Hematopoietic multipotent progenitor cell treated with erythropoietin and hydrocortisone succinate and interleukin-3 and kit ligand, for 6 days (in vitro differentiated cells): Measurements from ENCODE around the gene IL1RL1.
"Not testable (repeated sequence)": the region's sequence is repeated elsewhere in the genome, so short reads cannot be mapped to it uniquely, and the experiment has no call there.

ENCODE experiments used
- DNase-seq: peaks from one replicate; pipeline ENCODE4 v3.0.0-alpha.2; 2015

The IL1RL1 gene

DNA sequence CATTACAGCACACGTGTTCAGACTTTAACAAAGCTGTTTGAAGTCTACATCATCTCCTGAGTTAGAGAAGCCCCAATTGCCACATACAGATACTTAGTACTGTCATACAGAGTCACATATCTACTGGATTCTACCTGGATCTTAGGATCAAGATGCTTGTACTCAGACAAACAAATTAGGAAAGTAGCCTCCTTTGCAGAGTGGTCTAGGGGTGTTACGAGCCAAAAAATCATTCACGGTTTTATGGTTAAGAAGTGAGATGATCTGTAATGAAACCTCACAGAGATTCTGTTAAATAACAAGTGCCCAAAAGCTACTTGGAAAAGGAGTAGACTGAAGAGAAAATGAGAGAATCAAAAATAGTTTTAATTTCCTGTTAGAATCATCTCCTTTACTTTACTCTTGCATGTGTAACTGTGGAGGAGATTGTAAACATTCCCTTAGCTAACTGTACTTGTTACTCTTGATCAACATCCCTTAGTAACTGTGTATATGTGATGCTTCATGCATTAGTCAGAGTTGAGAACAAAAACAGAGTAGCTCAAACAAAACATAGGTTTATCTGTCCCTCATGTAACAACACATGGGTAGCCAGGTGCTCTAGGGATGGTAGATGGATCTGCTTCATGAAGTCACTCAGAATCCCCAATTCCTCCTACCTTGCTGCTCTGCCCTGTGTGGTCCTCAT is 16.4 kb upstream of the IL1RL1 start:
- DNase-seq, result no peak

DNA sequence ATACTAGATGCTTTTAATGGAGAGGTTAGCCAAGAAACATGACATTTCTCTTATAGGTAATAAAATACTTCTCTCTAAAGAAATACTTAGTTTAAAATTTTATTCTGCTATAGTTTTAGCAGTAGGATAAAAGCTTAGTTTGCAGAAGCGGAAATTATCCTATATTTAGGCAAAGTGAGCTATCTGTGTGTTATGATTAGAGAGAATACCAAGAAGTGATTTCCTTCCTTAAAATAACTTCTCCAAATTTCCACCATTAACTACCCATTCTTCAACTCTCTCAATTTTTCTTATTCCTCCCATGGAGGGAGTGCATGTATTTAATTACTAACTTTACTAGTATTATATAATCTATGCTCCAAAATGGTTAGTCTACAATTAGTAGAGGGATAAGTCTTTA is 15.8 kb upstream of the IL1RL1 start:
- no peak for DNase-seq

DNA sequence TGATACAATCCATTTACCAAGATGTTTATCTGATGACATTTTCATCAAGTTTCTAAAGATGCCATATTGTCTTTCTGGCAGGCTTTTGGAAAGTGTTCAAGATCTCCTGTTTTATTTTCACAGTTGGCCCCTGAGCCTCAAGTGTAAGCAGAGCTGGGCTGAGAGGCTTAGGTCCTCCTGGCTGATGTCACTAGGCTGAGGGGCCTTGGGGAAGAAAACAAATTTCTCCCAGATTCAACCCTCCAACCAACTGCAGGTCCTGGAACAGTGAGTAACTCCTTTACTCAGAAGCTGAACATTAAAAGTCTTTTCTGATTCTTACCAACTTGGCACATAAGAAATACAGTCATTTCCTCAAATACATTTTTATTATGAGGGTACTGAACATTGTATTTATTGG is 14.9 kb upstream of the IL1RL1 start:
- no peak for DNase-seq

DNA sequence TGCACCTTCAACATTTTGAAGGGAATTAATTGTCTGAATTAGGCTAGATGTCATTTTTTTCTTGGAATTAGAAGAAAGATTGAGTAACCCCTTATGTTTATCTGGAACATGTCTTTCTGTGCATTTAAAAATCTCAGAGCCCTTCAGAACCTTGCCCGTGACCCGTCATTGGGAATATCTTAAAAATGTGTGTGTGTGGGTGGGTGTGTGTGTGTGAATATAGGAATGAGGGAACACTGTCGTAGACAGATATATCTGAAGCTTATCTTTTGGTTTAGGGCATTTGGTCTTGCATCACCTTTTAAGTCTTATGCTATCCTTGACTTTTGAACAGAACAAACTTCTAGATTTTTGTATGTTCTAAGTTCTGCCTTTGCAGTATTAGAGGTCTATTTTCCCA is 13.5 kb upstream of the IL1RL1 start:
- DNase-seq, result no peak

DNA sequence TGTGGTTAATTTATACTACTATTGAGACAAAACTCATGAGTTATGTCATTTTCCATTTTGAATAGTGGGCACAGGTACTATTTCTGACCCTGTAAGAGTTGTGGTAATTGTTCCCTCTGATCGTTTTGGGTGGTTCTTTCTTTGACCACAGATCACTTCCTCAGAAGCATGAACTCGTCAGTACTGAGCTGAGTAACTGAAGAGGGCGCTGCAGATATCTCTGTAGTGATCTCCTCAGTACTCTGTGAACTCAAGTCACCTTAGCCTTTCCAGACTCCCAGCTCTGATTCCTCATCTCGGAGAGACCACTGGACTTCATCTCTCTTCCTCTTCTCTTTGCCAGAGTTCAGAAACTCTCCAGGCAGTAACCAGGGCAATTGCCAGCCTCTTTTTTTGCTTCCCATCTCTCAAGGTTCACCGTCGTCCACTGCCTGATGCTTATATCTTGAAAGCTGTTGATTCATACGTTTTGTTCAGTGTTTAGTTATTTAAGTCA is 9.4 kb upstream of the IL1RL1 start:
- DNase-seq, result peak; percentile 83

DNA sequence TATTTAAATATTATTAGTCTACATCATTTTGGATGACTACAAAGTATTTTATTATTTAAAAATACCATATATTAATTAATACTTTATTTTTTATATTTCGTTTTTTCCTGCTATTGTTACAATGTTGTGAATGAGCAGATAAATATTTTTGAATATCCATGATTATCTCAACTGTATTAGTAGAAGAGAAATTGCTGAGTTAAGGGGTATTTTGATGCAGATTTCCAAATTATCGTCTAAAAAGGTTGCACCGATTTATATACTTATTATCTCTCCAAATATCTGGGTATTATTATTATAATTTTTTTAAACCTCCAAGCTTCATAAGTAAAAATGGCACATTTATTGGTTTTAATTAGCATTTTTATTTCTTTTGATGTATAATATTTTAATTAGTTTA is 8.9 kb upstream of the IL1RL1 start:
- DNase-seq, result no peak

DNA sequence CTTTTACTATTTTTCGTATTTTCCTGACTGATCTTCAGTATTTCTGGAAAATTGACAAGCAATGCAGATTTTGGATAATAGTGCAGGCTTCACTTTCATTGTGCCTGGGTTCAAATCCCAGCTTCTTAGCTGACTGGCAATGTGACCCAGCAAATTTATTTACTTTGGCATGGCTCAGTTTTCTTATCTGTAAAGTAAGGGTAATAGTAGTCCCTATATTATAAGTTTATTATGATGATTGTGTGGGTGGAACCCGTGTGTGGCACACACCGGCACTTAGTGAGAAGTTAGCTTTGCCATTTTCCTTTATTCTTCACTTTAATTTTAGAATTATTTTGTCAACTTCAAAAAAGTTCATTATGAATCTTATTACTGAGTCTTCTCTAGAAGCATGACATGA is 7.8 kb upstream of the IL1RL1 start:
- no peak for DNase-seq

DNA sequence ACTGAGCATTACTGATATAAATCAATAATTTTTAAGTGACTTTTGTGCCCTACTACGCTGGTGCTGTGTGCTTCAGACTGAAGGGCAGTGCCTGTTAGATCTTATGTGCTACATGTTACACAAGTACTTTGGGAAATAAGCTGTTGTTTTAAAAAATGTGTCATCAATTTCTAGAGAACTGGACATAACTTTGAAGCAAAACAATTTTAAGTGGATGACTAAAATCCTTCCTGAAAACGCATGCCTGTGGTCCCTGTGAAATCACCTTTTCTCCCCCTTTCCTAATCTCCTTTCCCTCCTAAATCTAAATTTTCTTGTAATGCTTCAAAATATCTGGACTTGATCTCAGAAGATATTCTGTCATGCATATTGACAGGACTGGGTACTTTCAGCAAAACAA is 7.1 kb upstream of the IL1RL1 start:
- no peak for DNase-seq

DNA sequence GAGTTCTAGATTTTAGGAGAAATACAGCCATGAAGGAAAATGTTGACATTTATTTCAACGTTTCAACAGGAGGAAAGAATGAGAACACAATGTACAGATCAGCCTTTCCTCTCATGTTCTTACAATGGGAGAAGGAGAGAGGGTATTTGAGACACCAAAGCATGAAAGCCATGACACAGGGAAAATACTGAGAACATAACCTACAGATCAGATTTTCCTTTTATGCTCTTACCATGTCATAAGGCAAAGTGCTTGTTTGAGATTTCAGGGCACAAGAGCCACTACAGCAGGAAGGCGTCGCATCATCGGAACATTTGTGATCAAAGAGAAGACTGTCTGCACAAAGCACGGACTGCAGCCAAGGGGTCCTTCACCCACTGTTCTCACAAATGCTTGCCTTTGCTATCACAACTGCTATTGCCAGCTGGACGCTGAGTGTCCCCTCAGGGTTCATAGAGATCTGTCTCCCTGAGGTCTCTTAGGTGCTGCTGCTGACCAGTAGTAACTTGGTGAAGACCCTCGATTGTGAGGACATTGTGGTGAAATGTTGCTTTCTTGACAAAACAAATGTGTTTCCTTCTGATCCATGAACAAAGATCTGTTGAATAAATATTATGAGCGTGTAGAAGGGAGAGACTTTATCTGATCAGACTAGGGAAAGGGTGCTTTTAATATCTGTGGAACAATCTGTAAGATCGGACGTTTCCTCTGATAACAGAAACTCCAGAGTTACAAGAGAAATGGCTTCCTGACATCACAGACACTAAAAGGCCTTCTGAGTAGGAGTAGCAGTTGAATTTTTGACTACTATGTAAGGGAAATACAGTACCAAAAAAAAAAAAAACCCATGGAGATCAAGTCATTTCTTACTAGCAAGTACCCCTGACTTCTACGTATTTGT is 6.4 kb upstream of the IL1RL1 start:
- peak; percentile 61 for DNase-seq

DNA sequence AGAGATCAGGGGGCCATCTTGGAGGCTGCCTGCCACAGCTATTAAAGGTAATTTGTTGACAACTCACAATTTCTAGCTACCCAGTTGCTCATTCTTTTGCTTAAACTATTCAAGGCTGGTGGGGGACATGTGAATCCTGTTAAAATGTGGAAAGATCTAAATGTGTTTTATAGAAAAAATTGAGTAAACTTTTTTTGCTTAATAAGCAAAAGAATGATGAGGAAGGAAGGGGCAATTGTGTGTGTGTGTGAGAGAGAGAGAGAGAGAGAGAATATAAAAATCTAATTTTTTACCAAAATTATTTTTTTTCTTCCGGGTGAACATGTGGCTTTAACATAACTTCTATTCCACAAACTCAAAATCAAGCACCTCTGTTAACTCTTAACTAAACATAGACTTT is 5.2 kb upstream of the IL1RL1 start:
- no peak for DNase-seq

DNA sequence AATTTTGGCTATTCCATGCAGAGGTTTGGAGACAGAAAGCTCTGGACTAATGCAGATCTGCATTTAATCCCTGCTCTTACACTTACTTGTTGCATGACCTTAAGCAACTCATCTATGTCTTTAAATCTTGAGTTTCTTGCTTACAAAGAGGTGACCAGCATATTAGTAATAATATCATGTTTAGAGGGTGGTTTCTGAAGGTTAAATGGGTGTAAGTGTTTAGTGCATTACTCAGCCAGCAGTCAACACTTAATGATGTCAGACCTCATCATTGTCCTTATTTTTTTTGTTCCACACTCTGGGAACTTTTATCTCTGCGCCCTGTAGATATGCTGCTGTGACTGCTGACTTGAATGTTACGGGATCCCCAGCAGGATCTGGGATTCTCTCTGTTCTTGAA is 1.7 kb downstream of the IL1RL1 start:
- DNase-seq, result no peak

DNA sequence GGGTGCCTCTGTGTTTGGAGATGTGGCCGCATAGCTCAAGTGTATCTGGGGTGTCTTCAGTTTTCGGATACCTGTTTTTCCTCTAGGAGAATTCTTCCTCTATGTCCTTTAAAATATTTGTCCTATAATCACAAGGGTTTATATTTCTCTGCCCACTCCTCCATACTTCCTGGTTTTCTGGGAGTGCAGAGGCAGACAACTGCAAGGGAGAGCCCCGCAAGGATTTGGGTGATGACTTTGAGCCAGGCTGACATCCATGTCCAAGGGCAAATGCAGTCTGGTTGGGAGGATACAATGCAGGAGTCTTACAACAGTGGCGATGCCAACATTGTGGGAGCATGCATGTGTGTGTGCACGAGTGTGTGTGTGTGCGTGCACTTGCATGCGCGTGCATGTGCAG is 2.1 kb downstream of the IL1RL1 start:
- DNase-seq, result no peak

DNA sequence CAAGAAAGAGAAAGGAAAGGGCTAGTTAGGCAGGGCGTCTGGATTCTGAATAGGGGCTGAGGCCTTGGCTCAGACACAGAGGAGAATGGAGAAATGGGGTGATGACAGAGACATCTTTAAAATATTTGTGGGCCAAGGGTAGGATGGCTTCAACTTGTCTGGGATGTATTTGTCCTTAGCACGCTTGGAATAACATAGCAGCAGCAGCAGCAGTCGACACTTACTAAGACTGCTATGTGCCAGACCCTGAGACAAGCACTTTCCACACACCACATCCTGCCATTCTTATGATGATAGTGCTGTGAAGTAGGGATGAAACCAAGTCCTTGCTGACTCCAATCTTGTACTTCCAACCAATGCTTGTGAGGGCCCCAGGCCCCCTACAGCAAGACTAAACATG is 2.6 kb downstream of the IL1RL1 start:
- no peak for DNase-seq

DNA sequence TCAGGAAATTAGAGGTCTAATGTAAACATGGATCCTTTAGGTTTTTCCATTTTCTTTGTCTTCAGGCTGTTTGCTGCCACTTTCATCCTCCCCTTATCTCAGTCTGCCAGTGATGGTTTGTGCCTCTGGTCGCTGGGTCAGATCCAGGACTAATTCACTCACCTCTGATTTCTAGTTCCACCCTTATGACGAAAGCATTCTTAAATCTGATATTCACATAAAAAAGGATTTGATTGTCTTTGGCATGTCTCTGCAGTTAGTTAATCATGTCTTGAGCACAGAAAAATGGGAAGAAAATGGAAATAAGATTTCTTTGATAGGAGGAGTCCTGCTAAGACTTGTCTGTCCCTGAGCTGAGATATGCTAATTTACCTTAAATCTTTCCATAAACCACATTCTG is 4.6 kb downstream of the IL1RL1 start:
- peak; percentile 53 for DNase-seq

DNA sequence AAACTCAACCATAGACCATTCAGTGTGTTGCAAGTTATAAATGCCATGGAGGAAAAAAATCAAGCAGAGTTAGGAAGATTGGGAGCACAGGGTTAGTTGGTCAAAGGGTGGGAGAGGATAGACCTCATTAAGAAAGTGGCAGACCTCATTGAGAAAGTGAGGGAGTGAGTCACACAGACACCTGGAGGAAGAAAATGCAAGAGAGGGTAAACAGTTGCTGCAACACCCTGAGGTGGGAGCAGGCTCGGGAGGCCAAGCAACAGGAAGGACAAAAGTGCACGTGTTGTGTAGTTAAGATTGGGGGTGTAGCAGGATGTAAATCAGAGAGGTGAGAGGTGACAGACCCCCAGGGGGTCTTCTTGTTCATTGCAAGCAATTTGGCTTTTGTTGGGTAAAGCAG is 6.4 kb downstream of the IL1RL1 start:
- DNase-seq, result no peak

DNA sequence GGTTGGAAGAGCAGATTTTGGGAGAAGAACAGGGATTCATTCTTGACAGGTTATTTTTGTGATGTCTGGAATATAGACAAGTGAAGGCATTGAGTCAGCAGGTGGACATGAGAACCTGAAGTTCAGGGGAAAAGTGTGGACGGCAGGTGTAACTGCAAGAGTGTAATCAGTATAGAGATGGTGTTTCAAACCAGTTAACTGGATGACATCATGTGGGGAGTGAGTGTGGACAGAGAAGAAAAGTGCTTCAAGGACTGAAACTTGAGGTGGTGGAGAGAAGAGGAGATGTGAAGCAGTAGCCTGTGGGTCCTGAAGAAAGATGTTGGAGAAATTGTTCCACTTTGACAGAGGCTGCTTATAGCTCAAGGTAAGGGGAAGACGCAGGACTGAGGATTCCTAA is 7.1 kb downstream of the IL1RL1 start:
- DNase-seq, result no peak

DNA sequence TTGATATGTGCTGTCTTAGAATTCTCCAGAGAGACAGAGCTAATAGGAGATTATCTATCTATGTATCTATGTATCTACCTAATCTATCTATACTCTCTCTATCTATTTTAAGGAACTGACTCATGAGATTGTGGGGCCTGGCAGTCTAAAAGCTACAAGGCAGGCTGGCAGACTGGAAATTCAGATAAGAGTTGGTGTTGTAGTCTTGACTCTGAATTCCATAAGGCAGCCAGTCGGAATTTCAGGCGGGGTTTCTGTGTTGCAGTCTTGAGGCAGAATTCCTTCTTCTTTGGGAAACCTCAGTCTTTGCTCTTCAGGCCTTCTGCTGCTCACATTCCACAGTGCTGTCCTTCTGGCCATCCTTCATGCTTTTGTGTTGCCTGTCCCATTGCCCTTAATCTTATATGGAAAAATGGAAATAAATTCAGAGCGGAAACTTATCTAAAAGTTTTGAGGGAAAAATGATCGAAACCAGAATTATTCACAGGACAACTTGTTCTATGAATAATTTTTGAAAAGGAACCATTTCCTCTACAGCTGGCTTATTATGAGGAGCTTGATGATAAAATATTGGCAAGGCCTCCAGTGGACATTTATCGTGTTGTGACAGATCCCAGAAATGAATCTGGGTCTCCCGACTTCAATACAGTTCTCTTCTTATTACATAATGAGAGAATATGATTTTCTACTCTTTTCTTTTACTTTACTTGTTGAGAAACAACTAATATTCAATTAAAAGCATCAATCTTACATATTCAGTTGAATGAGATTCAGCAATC is 10.8 kb downstream of the IL1RL1 start:
- DNase-seq, result peak; percentile 35

DNA sequence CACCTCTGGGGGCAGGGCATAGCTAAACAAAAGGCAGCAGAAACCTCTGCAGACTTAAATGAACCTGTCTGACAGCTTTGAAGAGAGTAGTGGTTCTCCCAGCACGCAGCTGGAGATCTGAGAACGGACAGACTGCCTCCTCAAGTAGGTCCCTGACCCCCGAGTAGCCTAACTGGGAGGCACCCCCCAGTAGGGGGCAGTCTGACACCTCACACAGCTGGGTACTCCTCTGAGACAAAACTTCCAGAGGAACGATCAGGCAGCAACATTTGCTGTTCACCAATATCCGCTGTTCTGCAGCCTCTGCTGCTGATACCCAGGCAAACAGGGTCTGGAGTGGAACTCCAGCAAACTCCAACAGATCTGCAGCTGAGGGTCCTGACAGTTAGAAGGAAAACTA is 13.6 kb downstream of the IL1RL1 start:
- DNase-seq, result not testable (repeated sequence)

DNA sequence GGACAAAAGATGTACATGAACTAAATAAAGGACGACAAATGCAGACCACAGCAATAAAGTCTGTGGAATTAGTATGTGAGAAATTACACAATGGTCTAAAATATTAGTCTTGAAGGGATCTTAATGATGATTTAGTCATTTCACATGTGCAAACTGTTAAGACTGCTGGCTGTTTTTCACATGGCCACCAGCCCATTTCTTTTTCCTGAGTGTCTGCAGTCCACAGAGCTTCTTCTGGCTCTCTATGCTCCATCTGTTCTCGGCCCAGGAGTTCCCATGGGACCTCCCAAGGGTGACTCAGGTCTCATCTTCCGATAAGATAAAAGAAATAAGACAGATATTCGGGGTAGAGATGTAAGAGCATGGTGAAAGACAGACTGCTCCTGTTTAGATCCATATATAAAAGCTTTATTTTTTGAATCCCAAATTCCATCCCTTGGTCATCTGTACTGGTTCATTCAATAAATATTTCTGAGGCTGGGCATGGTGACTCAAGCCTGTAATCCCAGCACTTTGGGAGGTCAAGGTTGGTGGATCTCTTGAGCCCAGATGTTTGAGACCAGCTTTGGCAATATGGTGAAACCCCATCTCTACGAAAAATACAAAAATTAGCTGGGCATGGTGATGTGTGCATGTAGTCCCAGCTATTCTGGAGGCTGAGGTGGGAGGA is 20.1 kb downstream of the IL1RL1 start:
- no peak for DNase-seq

DNA sequence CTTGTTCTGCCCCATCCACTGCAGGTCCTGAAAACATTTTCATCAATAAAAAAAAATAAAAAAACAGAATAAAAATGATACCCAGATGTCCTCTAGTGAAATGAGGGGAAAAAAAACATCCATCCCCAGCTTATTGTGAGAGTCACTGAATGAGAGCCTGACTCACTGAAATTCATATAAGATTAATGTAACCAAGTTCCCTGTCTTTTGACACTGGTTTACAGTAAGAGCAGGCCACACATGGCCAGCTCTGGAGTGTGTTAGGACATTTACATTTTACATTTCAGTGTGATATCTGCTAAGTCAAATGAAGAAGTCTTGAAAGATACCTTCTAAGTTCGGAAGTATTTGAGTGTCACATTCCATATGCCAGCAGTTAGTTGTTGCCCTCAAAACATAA is 23.1 kb downstream of the IL1RL1 start:
- no peak for DNase-seq

DNA sequence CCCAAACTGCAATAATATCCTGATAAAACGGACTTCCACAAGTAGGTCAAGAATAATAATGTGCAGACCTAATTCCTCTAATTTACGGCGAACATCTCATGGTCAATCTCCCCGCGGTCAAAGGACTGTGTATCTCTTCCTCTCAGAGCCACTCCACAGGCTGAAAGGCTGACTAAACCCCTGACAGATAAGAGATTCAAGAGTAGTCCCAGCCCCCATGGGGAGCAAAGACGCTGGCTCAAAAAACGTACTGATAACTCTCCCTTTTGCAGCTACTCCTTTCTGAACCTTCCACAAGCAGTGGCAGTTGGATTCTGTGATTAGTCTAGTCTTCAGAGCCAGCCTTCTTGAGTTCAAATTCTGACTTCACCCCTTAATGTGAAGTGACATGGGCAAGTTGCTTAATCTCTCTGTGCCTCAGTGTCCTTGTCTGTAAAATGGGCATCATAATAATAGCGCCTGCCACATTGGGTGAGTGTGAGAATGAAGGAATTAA is 24.6 kb downstream of the IL1RL1 start:
- DNase-seq, result peak; percentile 96

DNA sequence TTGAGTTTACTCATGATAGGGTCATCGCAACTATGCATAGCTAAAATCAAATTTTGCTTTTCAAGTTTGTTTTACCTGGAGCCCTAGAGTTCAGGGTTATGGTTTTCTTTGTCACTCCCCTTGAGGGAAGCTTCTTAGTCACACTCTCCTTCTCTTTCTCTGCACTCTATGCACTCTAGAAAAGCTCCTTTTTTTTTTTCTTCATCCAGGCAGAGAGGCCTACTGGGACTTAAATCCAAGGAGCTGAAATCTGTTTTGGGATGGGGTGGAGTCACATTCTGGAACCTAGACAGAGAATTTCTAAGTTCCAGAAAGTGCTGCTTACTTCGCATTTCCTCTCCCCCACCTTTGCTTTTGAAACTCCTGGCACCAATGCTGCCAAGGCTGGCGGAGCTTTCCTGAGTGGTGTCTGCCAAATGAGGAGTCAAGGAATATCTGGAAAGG is 25.2 kb downstream of the IL1RL1 start:
- DNase-seq, result no peak

DNA sequence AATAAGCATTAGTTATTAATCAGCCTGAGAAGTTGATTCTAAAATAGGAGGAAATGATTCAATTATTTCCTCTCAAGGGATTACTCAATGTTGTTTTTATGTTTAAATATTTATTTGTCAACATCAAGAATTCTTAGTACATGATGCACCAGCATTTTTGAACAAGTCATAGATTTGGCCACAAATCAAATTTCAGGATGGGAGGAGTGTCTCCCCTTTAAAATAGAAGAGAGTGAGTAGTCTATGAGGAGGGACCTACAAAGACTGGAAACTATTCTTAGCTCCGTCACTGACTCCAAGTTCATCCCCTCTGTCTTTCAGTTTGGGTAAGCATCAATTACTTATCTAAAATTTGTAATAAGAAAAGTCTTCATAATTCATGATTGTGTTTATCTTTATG is 25.6 kb downstream of the IL1RL1 start:
- DNase-seq, result no peak
